Gastroesophageal sphincter (tissue), 4 donors: ENCODE results near the gene BCAS4. TPM values are rescaled to one million over a fixed set of nuclear protein-coding genes. Genes with fewer than 3 reads are reported as not detected.

Experiments used
- ATAC-seq: fragments of 150-250 bp; one replicate; pipeline ENCODE4 v1.9.1; 2016; ENCODE audit warnings: mild to moderate bottlenecking, moderate library complexity
- H3K27ac ChIP-seq, 4 donors: fragments of 200-600 bp; sonication (generic) in 3 of 4; 1 replicate in 3 of 4; 2 replicates in 1 of 4; pipeline ENCODE4 v1.5.1; 2016 to 2019
- H3K27me3 ChIP-seq: fragments of 200-600 bp; sonication (generic); one replicate; pipeline ENCODE4 v1.5.1; 2019
- H3K36me3 ChIP-seq, 2 donors: fragments of 200-600 bp; sonication (generic); one replicate each; pipeline ENCODE4 v1.5.1; 2019; ENCODE audit warnings: control low read depth in 1 of 2
- H3K4me1 ChIP-seq, 3 donors: fragments of 200-600 bp; sonication (generic); 1 replicate in 2 of 3; 2 replicates in 1 of 3; pipeline ENCODE4 v1.5.1; 2016 to 2019; ENCODE audit warnings: control low read depth in 2 of 3
- H3K4me3 ChIP-seq, 2 donors: fragments of 200-600 bp; sonication (generic); one replicate each; pipeline ENCODE4 v1.5.1; 2019; ENCODE audit warnings: mild to moderate bottlenecking in 1 of 2, moderate library complexity in 1 of 2
- H3K9me3 ChIP-seq, 3 donors: fragments of 200-600 bp; sonication (generic); one replicate each; pipeline ENCODE4 v1.5.1; 2017 to 2019; ENCODE audit warnings: control low read depth in 2 of 3
- CTCF ChIP-seq, 4 experiments: fragments of 200-600 bp in 2 of 4; fragments of 450-650 bp in 2 of 4; sonication (generic) in 1 of 4; IDR thresholded peaks; one replicate each; pipeline ENCODE4 v1.5.1; 2017 to 2019; ENCODE audit warnings: antibody characterized with exemption in 4 of 4, mild to moderate bottlenecking in 2 of 4, moderate library complexity in 2 of 4
- EP300 ChIP-seq: sonication (generic); formaldehyde crosslinking; IDR thresholded peaks from one replicate; pipeline ENCODE4 v1.6.1; 2017; ENCODE audit warnings: antibody characterized with exemption, mild to moderate bottlenecking
- POLR2A ChIP-seq, 2 donors: fragments of 450-650 bp; IDR thresholded peaks; one replicate each; pipeline ENCODE4 v1.6.1; 2017; ENCODE audit warnings: antibody characterized with exemption in 2 of 2, mild to moderate bottlenecking in 2 of 2, moderate library complexity in 1 of 2
- POLR2AphosphoS5 ChIP-seq: sonication (generic); formaldehyde crosslinking; IDR thresholded peaks from one replicate; pipeline ENCODE4 v1.6.1; 2017; ENCODE audit warnings: antibody characterized with exemption
- WGBS, 2 donors: methylation state at CpG; one replicate each; pipeline ENCODE4 v1.1.5; 2018; ENCODE audit warnings: low coverage in 1 of 2; 5-methylcytosine and 5-hydroxymethylcytosine counted together
- total RNA-seq, 4 donors: library from RNA; depleted of rRNA; stranded (reverse); fragments of >200 nt; gene quantifications; one replicate each; pipeline ENCODE4 v1.1.0, GENCODE V29; 2016

Gene BCAS4
- total RNA-seq, 4 donors from 2014 or later, result 4.4 to 18.7 (median 4.7) TPM

- TF ChIP-seq POLR2A (IDR thresholded peaks at IDR 0.05) (no peak), CTCF (IDR thresholded peaks at IDR 0.05) (no peak), EP300 (no peak)
- 93 to 95% methylated on average over 5 to 6 of the region's 6 CpGs for WGBS, 2 donors
Measured at GRCh38 chr20:50823319-50823718, 28.5 kb downstream of the BCAS4 start.

GRCh38 chr20:50824137-50824536 is 29.3 kb downstream of the BCAS4 start:
- H3K9me3 ChIP-seq, result no peaks in the 10 kb centered on the region
- H3K27ac ChIP-seq, result peak overlapping the region in 1 of 4 donors; percentile 1
- no peak for TF ChIP-seq EP300
- TF ChIP-seq CTCF (IDR thresholded peaks at IDR 0.05), result no peak
- TF ChIP-seq POLR2A (IDR thresholded peaks at IDR 0.05), result no peak
- TF ChIP-seq POLR2AphosphoS5, result peak; percentile 90
- H3K4me1 ChIP-seq, result peaks cover 0 to 9% (median 0%) of the 10 kb centered on the region in 3 donors
- H3K4me3 ChIP-seq, result no peak overlapping the region
- H3K27me3 ChIP-seq, result no peaks in the 10 kb centered on the region
- 50% methylated on average over 3 of the region's 3 CpGs; no CpG with 5 or more reads in 1 of the 2 donors for WGBS, 2 donors
- no peak for ATAC-seq
- peaks cover 0 to 4% of the 10 kb centered on the region in 2 donors for H3K36me3 ChIP-seq

More at GRCh38 chr20:50823319-50823718, 28.5 kb downstream of the BCAS4 start:
- Histone ChIP-seq H3K27me3 (no peaks in the 10 kb centered on the region), H3K9me3 (no peaks in the 10 kb centered on the region), H3K27ac (no peak overlapping the region), H3K36me3 (peaks cover 0 to 4% of the 10 kb centered on the region in 2 donors), H3K4me1 (peaks cover 0 to 14% (median 0%) of the 10 kb centered on the region in 3 donors), H3K4me3 (no peak overlapping the region)
- no peak for ATAC-seq

- Histone ChIP-seq H3K9me3 (no peaks in the 10 kb centered on the region), H3K4me1 (peaks cover 0 to 9% (median 0%) of the 10 kb centered on the region in 3 donors), H3K4me3 (no peak overlapping the region), H3K27ac (no peak overlapping the region), H3K36me3 (peaks cover 0 to 10% of the 10 kb centered on the region in 2 donors), H3K27me3 (no peaks in the 10 kb centered on the region)
- no peak for ATAC-seq
- no peak for TF ChIP-seq EP300
- TF ChIP-seq CTCF (IDR thresholded peaks at IDR 0.05), result no peak
- TF ChIP-seq POLR2A (IDR thresholded peaks at IDR 0.05), result no peak
- no peak for TF ChIP-seq POLR2AphosphoS5
- WGBS, 2 donors, result 40 to 80% methylated on average over 1 to 2 of the region's 2 CpGs
Measured at GRCh38 chr20:50826121-50826520, 31.3 kb downstream of the BCAS4 start.

GRCh38 chr20:50828363-50829136 is 33.7 kb downstream of the BCAS4 start:
- Histone ChIP-seq H3K4me1 (peaks cover 0 to 9% (median 0%) of the 10 kb centered on the region in 3 donors), H3K27ac (no peak overlapping the region), H3K4me3 (no peak overlapping the region), H3K9me3 (no peaks in the 10 kb centered on the region), H3K27me3 (no peaks in the 10 kb centered on the region), H3K36me3 (peaks cover 0 to 31% of the 10 kb centered on the region in 2 donors)
- no peak for ATAC-seq
- TF ChIP-seq POLR2AphosphoS5 (no peak), CTCF (IDR thresholded peaks at IDR 0.05) (no peak), POLR2A (IDR thresholded peaks at IDR 0.05) (no peak), EP300 (no peak)
- 82 to 91% methylated on average over 2 to 10 of the region's 13 CpGs for WGBS, 2 donors

GRCh38 chr20:50831622-50832021 is 36.8 kb downstream of the BCAS4 start:
- no peak for TF ChIP-seq CTCF (IDR thresholded peaks at IDR 0.05)
- no peak for TF ChIP-seq POLR2AphosphoS5
- TF ChIP-seq EP300, result no peak
- TF ChIP-seq POLR2A (IDR thresholded peaks at IDR 0.05), result no peak
- WGBS, 2 donors, result 32% methylated on average over 2 of the region's 6 CpGs; no CpG with 5 or more reads in 1 of the 2 donors

More at GRCh38 chr20:50831622-50832021, 36.8 kb downstream of the BCAS4 start:
- Histone ChIP-seq H3K27ac (no peak overlapping the region), H3K4me3 (no peak overlapping the region), H3K9me3 (no peaks in the 10 kb centered on the region), H3K4me1 (no peaks in the 10 kb centered on the region), H3K36me3 (peaks cover 0 to 31% of the 10 kb centered on the region in 2 donors), H3K27me3 (no peaks in the 10 kb centered on the region)
- ATAC-seq, result no peak
